HepG2 (cell line): ENCODE results near the gene RASA3. TPM values are rescaled to one million over a fixed set of nuclear protein-coding genes. Genes with fewer than 3 reads are reported as not detected.
A peak's percentile ranks its signal among the peaks of the same experiment; 100 is the strongest.

Source experiments
- ATAC-seq: fragments of 200-7000 bp; cut with Tn5 transposase; 3 replicates; pipeline ENCODE4 v1.9.1; 2020; ENCODE audit warnings: mild to moderate bottlenecking, moderate library complexity
- BruUV-seq: library from RNA; stranded (reverse); fragments of 400-500 nt; replicated peaks from 2 replicates; lab custom pipeline; 2021; lab: Mats Ljungman, UMichigan
- CTCF ChIA-PET: fragments of 300-600 bp; formaldehyde crosslinking; extraction: SDS; loops from one replicate; lab custom pipeline; 2021; ENCODE audit warnings: low total read pairs, inconsistent platforms, low intra/inter-chr PET ratio; lab: Yijun Ruan, JAX
- POLR2A ChIA-PET: fragments of 350-600 bp; sonication (Branson Sonifier 250); formaldehyde crosslinking; loops from one replicate; lab custom pipeline; 2020; ENCODE audit warnings: antibody characterized with exemption, inconsistent platforms; lab: Yijun Ruan, JAX
- DNase-seq: peaks from one replicate; pipeline ENCODE4 v3.0.0-alpha.2; 2015; ENCODE audit warnings: low spot score
- FAIRE-seq: peaks from 3 replicates; lab custom pipeline; 2011; peaks lifted over from hg19 to GRCh38; lab: Jason Lieb, UNC
- H2AFZ ChIP-seq: one replicate; pipeline ENCODE4 v1.6.1; 2011; ENCODE audit warnings: low read length, inconsistent platforms
- H3K27ac ChIP-seq: fragments of 300-600 bp; 3 replicates; pipeline ENCODE4 v1.8.0; 2011; ENCODE audit warnings: mixed run types, mild to moderate bottlenecking, mixed read lengths, low read length, inconsistent platforms; ENCODE audit not compliant: insufficient read depth; ENCODE audit errors: extremely low read length
- H3K27me3 ChIP-seq, 2 experiments: fragments of 200-600 bp in 1 of 2; 2 replicates in 1 of 2; 3 replicates in 1 of 2; pipeline versions ENCODE4 v1.6.0 to v1.8.0; 2011; ENCODE audit warnings: low read length in 2 of 2, mild to moderate bottlenecking in 2 of 2, moderate library complexity in 2 of 2, inconsistent platforms in 1 of 2; ENCODE audit not compliant: insufficient read depth in 2 of 2, control insufficient read depth in 1 of 2
- H3K36me3 ChIP-seq, 2 experiments: fragments of 200-600 bp in 1 of 2; replicated peaks in 1 of 2; 2 replicates in 1 of 2; 3 replicates in 1 of 2; pipeline versions ENCODE4 v1.5.1 to v1.8.0; 2011; ENCODE audit warnings: low read length in 2 of 2, inconsistent platforms in 1 of 2; ENCODE audit not compliant: insufficient read depth in 2 of 2, control insufficient read depth in 1 of 2
- H3K4me1 ChIP-seq: 2 replicates; pipeline ENCODE4 v1.5.1; 2012; ENCODE audit warnings: low read length, inconsistent platforms; ENCODE audit not compliant: insufficient read depth
- H3K4me2 ChIP-seq: 2 replicates; pipeline ENCODE4 v1.6.0; 2011; ENCODE audit warnings: low read depth, low read length, inconsistent platforms
- H3K4me3 ChIP-seq, 3 experiments: fragments of 200-600 bp in 1 of 3; sonication (generic), shearing (Covaris generic) in 1 of 3; replicated peaks in 1 of 3; 2 replicates each; pipeline ENCODE4 v1.5.1; 2011 to 2016; ENCODE audit warnings: low read length in 3 of 3, inconsistent platforms in 2 of 3, low read depth in 2 of 3, mild to moderate bottlenecking in 2 of 3, control low read depth in 1 of 3, mixed read lengths in 1 of 3; ENCODE audit not compliant: insufficient read depth in 1 of 3
- H3K79me2 ChIP-seq: one replicate; pipeline ENCODE4 v1.6.1; 2011; ENCODE audit warnings: low read length, inconsistent platforms; ENCODE audit not compliant: insufficient read depth
- H3K9ac ChIP-seq: 2 replicates; pipeline ENCODE4 v1.6.0; 2011; ENCODE audit warnings: mild to moderate bottlenecking, low read depth, low read length, inconsistent platforms; ENCODE audit not compliant: insufficient read depth
- H3K9me3 ChIP-seq: 2 replicates; pipeline ENCODE4 v1.5.1; 2012; ENCODE audit warnings: mild to moderate bottlenecking, low read length
- H4K20me1 ChIP-seq: 2 replicates; pipeline ENCODE4 v1.6.0; 2011; ENCODE audit warnings: inconsistent platforms, mild to moderate bottlenecking, low read length, moderate library complexity; ENCODE audit not compliant: insufficient read depth
- ARHGAP35 ChIP-seq: sonication (generic); formaldehyde crosslinking; IDR thresholded peaks from 2 replicates; pipeline ENCODE4 v1.9.0; 2022; ENCODE audit warnings: mild to moderate bottlenecking, inconsistent platforms, moderate library complexity, missing genetic modification reagents, borderline replicate concordance
- BHLHE40 ChIP-seq: IDR thresholded peaks from 2 replicates; pipeline ENCODE4 v1.6.1; 2011; ENCODE audit warnings: low read length, improper control_type of control experiment
- KAT7 ChIP-seq: IDR thresholded peaks from 2 replicates; pipeline ENCODE4 v1.6.1; 2018; ENCODE audit warnings: borderline replicate concordance, missing compliant biosample characterization
- NFE2 ChIP-seq: sonication (generic); formaldehyde crosslinking; IDR thresholded peaks from 2 replicates; pipeline ENCODE4 v1.4.0; 2020; ENCODE audit warnings: missing genetic modification reagents
- NFKBIZ ChIP-seq: IDR thresholded peaks from 2 replicates; pipeline ENCODE4 v1.6.1; 2018; ENCODE audit warnings: missing genetic modification reagents, missing compliant biosample characterization
- XBP1 ChIP-seq: sonication (generic); formaldehyde crosslinking; IDR thresholded peaks from 2 replicates; pipeline ENCODE4 v1.5.0; 2020; ENCODE audit warnings: missing genetic modification reagents
- YEATS4 ChIP-seq: sonication (generic); formaldehyde crosslinking; IDR thresholded peaks from 2 replicates; pipeline ENCODE4 v1.4.0; 2020; ENCODE audit warnings: missing genetic modification reagents, borderline replicate concordance
- ZNF10 ChIP-seq: sonication (generic); formaldehyde crosslinking; IDR thresholded peaks from 2 replicates; pipeline ENCODE4 v1.4.0; 2020; ENCODE audit warnings: mild to moderate bottlenecking, low read depth, missing genetic modification reagents, borderline replicate concordance
- ZNF382 ChIP-seq: sonication (generic); formaldehyde crosslinking; IDR thresholded peaks from 2 replicates; pipeline ENCODE4 v1.5.0; 2020; ENCODE audit warnings: missing genetic modification reagents, mild to moderate bottlenecking, borderline replicate concordance
- WGBS: methylation state at CpG from one replicate; pipeline ENCODE4 v1.1.6; 2017; ENCODE audit warnings: low lambda C conversion rate; 5-methylcytosine and 5-hydroxymethylcytosine counted together
- in situ Hi-C: cut with HindIII; loops from 2 replicates; pipeline ENCODE4 v1.10.0; 2017; ENCODE audit warnings: low pct_unique_long_range_greater_than_20kb; ENCODE audit not compliant: extremely low pct_ligation_motif_present
- intact Hi-C: fragments of 100-400 bp; cut with micrococcal nuclease; formaldehyde crosslinking; loops from one replicate; pipeline ENCODE4 v1.10.0; 2022; ENCODE audit not compliant: unreplicated experiment
- polyA plus RNA-seq, 8 experiments: library from polyadenylated mRNA; depleted of rRNA in 3 of 8; stranded (reverse) in 7 of 8; unstranded in 1 of 8; fragments of >200 nt; fragmentation: Illumina TruSeq in 4 of 8; extraction: Trizol in 4 of 8; gene quantifications; 2 replicates each; pipeline versions ENCODE4 v1.2.1 to v1.2.3, GENCODE V29; 2011 to 2016; ENCODE audit warnings: low read depth in 4 of 8, missing spikeins in 1 of 8, mixed read lengths in 1 of 8; ENCODE audit not compliant: insufficient read depth in 1 of 8
- total RNA-seq, 5 experiments: library from RNA; depleted of rRNA; stranded (reverse); fragments of >200 nt; fragmentation: Illumina TruSeq; extraction: Trizol; gene quantifications; 2 replicates each; pipeline ENCODE4 v1.2.3, GENCODE V29; 2016; ENCODE audit warnings: low read depth in 1 of 5
- TF ChIP-seq, protein P1 (sequence below): IDR thresholded peaks from 2 replicates; pipeline ENCODE4 v1.6.1; 2016; ENCODE audit warnings: low read depth, missing genetic modification reagents, missing compliant biosample characterization
- TF ChIP-seq, protein P2 (sequence below): sonication (generic); formaldehyde crosslinking; IDR thresholded peaks from 2 replicates; pipeline ENCODE4 v1.5.0; 2020; ENCODE audit warnings: missing genetic modification reagents
- TF ChIP-seq, protein P3 (sequence below): IDR thresholded peaks from 2 replicates; pipeline ENCODE4 v1.6.1; 2018; ENCODE audit warnings: missing genetic modification reagents, mild to moderate bottlenecking, missing compliant biosample characterization

RASA3 gene
- total and polyA plus RNA-seq, 2 of the 13 experiments (the other 11 are each of a cell fraction or from before 2014, with no cell fraction given): 0.05 TPM; not detected in 1

DNA sequence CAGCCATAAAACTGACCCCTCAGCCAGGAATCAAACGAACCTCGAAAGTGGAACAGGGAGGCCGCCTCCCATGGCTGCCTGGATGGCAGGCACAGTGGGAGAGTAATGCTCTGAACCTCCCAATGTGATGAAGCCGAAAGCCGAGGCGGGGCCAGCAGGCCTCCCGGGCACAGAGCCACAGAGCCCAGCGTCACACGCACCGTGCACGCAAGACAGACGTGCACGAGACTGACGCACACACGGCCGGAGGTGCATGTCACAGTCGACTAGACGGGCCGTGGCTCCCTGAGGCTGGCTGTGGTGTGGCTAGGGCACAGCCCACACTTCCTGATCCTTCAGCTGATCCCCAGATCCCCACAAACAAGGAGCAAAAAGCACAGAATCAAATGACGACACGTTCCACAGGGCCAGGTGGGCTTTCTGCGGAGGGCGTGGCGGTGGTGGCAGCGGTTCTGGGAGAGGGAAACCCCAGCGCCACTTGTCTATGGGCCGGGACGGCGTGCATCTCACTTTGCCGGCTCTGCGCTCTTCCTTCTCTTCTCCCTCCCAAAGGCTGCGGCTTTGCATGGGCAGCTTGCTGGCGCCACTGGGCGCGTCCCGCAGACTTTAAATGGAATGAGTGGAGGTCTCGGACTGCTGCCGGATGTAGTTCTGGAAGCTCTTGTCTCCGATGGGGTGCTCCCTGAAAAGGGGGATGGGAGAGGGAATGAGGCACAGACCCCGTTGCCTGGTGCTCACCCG is 153.5 kb downstream of the RASA3 start:
- CTCF ChIA-PET: no interaction called here
- H3K27me3 ChIP-seq: peaks cover 3 to 18% of the 10 kb centered on the region in 2 experiments; a peak in 3 of 5 replicates
- intact Hi-C loops: no loop called here

DNA sequence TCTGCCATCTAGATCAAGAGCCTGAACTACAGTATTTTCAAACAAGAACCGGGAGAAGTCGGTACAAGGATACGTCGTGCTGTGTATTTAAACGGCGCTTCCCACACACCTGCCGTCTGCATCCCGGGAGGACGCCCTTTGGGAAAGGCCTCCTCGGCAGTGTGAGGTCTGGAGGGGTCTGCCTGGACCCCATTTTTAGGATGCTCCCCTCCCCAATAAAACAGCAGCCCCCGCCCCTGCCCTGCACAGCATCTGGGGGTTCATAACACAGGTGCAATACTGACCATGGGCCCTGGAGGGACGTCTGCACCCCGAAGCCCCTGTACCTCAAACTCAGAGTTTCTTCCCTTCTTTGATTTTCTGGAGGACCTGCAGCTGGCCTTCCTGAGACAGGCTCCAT is 154.4 kb downstream of the RASA3 start:
- H3K9me3 ChIP-seq: no peaks in the 10 kb centered on the region
- no peaks in the 10 kb centered on the region for H3K79me2 ChIP-seq
- CTCF ChIA-PET: no interaction called here
- intact Hi-C loops (no loop called here), in situ Hi-C loops (no loop called here)
- no peak overlapping the region for H2AFZ ChIP-seq
- ATAC-seq (no peak), DNase-seq (no peak), FAIRE-seq (no peak)
- H3K9ac ChIP-seq: no peak overlapping the region
- no peak overlapping the region for H3K4me2 ChIP-seq
- H3K27ac ChIP-seq: no peak overlapping the region
- WGBS: 31% methylated on average over 12 of the region's 13 CpGs
- POLR2A ChIA-PET: no interaction called here
- H3K36me3 ChIP-seq: no peaks in the 10 kb centered on the region
- H4K20me1 ChIP-seq: no peaks in the 10 kb centered on the region
- no peak overlapping the region for H3K4me3 ChIP-seq
- BruUV-seq: no TSS peak
- H3K27me3 ChIP-seq: peaks cover 6 to 27% of the 10 kb centered on the region in 2 experiments; a peak in 4 of 5 replicates
- no peaks in the 10 kb centered on the region for H3K4me1 ChIP-seq
- TF ChIP-seq ZNF382 (CRISPR knock-in tag): no peak
- no peak for TF ChIP-seq ARHGAP35 (CRISPR knock-in tag)
- TF ChIP-seq XBP1 (CRISPR knock-in tag): no peak
- TF ChIP-seq, protein P1, sequence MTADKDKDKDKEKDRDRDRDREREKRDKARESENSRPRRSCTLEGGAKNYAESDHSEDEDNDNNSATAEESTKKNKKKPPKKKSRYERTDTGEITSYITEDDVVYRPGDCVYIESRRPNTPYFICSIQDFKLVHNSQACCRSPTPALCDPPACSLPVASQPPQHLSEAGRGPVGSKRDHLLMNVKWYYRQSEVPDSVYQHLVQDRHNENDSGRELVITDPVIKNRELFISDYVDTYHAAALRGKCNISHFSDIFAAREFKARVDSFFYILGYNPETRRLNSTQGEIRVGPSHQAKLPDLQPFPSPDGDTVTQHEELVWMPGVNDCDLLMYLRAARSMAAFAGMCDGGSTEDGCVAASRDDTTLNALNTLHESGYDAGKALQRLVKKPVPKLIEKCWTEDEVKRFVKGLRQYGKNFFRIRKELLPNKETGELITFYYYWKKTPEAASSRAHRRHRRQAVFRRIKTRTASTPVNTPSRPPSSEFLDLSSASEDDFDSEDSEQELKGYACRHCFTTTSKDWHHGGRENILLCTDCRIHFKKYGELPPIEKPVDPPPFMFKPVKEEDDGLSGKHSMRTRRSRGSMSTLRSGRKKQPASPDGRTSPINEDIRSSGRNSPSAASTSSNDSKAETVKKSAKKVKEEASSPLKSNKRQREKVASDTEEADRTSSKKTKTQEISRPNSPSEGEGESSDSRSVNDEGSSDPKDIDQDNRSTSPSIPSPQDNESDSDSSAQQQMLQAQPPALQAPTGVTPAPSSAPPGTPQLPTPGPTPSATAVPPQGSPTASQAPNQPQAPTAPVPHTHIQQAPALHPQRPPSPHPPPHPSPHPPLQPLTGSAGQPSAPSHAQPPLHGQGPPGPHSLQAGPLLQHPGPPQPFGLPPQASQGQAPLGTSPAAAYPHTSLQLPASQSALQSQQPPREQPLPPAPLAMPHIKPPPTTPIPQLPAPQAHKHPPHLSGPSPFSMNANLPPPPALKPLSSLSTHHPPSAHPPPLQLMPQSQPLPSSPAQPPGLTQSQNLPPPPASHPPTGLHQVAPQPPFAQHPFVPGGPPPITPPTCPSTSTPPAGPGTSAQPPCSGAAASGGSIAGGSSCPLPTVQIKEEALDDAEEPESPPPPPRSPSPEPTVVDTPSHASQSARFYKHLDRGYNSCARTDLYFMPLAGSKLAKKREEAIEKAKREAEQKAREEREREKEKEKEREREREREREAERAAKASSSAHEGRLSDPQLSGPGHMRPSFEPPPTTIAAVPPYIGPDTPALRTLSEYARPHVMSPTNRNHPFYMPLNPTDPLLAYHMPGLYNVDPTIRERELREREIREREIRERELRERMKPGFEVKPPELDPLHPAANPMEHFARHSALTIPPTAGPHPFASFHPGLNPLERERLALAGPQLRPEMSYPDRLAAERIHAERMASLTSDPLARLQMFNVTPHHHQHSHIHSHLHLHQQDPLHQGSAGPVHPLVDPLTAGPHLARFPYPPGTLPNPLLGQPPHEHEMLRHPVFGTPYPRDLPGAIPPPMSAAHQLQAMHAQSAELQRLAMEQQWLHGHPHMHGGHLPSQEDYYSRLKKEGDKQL (CRISPR knock-in tag): no peak
- TF ChIP-seq, protein P2, sequence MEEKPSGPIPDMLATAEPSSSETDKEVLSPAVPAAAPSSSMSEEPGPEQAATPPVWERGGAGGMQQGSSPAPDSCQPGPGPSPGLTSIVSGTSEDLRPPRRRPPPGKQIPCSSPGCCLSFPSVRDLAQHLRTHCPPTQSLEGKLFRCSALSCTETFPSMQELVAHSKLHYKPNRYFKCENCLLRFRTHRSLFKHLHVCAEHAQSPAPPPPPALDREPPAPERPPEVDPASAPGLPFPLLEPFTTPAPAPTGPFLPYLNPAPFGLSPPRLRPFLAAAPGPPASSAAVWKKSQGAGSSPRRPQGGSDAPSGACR: no peak
- TF ChIP-seq NFE2 (CRISPR knock-in tag): no peak
- TF ChIP-seq, protein P3, sequence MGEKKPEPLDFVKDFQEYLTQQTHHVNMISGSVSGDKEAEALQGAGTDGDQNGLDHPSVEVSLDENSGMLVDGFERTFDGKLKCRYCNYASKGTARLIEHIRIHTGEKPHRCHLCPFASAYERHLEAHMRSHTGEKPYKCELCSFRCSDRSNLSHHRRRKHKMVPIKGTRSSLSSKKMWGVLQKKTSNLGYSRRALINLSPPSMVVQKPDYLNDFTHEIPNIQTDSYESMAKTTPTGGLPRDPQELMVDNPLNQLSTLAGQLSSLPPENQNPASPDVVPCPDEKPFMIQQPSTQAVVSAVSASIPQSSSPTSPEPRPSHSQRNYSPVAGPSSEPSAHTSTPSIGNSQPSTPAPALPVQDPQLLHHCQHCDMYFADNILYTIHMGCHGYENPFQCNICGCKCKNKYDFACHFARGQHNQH (CRISPR knock-in tag): no peak

More for the DNA sequence above, 153.5 kb downstream of the RASA3 start:
- 45% methylated on average over 16 of the region's 41 CpGs for whole genome bisulfite sequencing
- no peaks in the 10 kb centered on the region for H3K36me3 ChIP-seq
- TF ChIP-seq YEATS4 (CRISPR knock-in tag) (no peak), KAT7 (no peak), NFKBIZ (no peak), BHLHE40 (0 out of 2 replicates have a peak, but pooled peaks have one; percentile 42), ZNF10 (CRISPR knock-in tag) (no peak)
- H3K4me1 ChIP-seq: no peaks in the 10 kb centered on the region
- POLR2A ChIA-PET: no interaction called here
- no peak overlapping the region for H3K4me3 ChIP-seq
- H3K27ac ChIP-seq: no peak overlapping the region
- no peak; the same call in 2 of the 3 replicates for ATAC-seq
- no peaks in the 10 kb centered on the region for H4K20me1 ChIP-seq
- H2AFZ ChIP-seq: no peak overlapping the region
- H3K4me2 ChIP-seq: no peak overlapping the region
- H3K9ac ChIP-seq: no peak overlapping the region
- no peaks in the 10 kb centered on the region for H3K9me3 ChIP-seq
- FAIRE-seq: no peak
- BruUV-seq: no TSS peak
- DNase-seq: no peak
- H3K79me2 ChIP-seq: no peaks in the 10 kb centered on the region
- in situ Hi-C loops: no loop called here
